Measurements from ENCODE around the gene RPLP2.

DNA sequence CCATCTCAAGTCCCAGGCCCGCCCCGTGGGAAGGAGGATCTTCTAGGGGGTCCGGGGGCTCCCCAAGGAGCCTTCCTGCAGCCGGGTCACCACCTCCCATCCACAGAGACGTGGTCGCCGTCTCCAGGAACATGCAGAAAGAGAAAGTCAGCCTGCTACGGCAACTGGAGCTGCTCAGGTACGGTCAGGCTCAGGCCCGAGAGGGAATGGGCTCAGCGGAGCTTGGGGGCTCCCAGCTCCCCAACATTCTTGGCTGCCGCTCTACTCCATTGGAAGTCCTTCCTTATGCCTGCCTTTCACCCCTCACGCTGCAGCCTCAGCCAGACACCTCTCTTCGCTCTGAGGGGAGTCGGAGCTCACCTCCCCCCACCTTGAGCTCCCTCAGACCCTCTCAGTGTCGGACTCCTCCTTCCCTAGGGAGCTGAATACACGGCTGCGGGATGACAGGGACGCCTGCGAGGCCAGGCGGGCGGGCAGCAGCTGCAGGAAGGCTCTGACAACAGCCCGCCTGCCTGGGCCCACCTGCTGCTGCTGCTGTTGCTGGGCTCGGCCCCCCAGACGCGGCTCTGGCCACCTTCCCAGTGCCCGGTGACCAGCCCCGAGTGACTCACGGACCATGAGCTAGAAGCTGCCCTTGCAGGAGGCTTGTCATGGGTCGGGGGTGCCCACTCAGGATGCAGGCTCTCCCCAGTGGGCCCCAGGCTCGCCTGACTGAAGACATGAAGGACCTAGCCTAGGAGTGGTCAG is 21.5 kb downstream of the RPLP2 start:
- no peak for TF ChIP-seq MYC (IDR thresholded peaks at IDR 0.05; ENCODE audit: low read depth, low read length)
- TF ChIP-seq MAX (IDR thresholded peaks at IDR 0.05; ENCODE audit: low read depth, low read length): no peak
- no peak for TF ChIP-seq CTCF (IDR thresholded peaks at IDR 0.05; ENCODE audit: low read depth, low read length)

Data from NB4 (cell line).